ENCODE data around the gene CEMIP2.
A peak's percentile ranks its signal among the peaks of the same experiment; 100 is the strongest.

The CEMIP2 gene

GRCh38 chr9:71637926-71638325, 130.4 kb downstream of the CEMIP2 start:
- no peaks in the 10 kb centered on the region for H3K79me2 ChIP-seq
- H3K9me3 ChIP-seq (ENCODE audit: control insufficient read depth, low read length), result no peaks in the 10 kb centered on the region
- H3K27me3 ChIP-seq (ENCODE audit: control insufficient read depth, insufficient read depth, low read length), result no peaks in the 10 kb centered on the region
- no peaks in the 10 kb centered on the region for H3K36me3 ChIP-seq (ENCODE audit: control insufficient read depth, insufficient read depth, low read length)
- no peak overlapping the region for H2AFZ ChIP-seq
- no peak overlapping the region for H3K9ac ChIP-seq
- H3K4me3 ChIP-seq (ENCODE audit: low read depth, low read length), result no peak overlapping the region
- H3K4me2 ChIP-seq (ENCODE audit: low read length), result no peak overlapping the region
- H3K27ac ChIP-seq, result peak overlapping the region; percentile 80
- H3K4me1 ChIP-seq, result peaks cover 6% of the 10 kb centered on the region
- no peak for TF ChIP-seq CTCF (IDR thresholded peaks at IDR 0.05)

- Histone ChIP-seq H3K36me3 (ENCODE audit: control insufficient read depth, insufficient read depth, low read length) (no peaks in the 10 kb centered on the region), H3K4me2 (ENCODE audit: low read length) (no peak overlapping the region), H3K9ac (no peak overlapping the region), H3K27me3 (ENCODE audit: control insufficient read depth, insufficient read depth, low read length) (no peaks in the 10 kb centered on the region), H3K27ac (peak overlapping the region; percentile 80), H3K9me3 (ENCODE audit: control insufficient read depth, low read length) (no peaks in the 10 kb centered on the region), H3K4me3 (ENCODE audit: low read depth, low read length) (no peak overlapping the region), H3K79me2 (no peaks in the 10 kb centered on the region), H2AFZ (peak overlapping the region; percentile 50), H3K4me1 (peaks cover 6% of the 10 kb centered on the region)
- no peak for TF ChIP-seq CTCF (IDR thresholded peaks at IDR 0.05)
Observed at GRCh38 chr9:71637375-71637774, 130.9 kb downstream of the CEMIP2 start.

DNA sequence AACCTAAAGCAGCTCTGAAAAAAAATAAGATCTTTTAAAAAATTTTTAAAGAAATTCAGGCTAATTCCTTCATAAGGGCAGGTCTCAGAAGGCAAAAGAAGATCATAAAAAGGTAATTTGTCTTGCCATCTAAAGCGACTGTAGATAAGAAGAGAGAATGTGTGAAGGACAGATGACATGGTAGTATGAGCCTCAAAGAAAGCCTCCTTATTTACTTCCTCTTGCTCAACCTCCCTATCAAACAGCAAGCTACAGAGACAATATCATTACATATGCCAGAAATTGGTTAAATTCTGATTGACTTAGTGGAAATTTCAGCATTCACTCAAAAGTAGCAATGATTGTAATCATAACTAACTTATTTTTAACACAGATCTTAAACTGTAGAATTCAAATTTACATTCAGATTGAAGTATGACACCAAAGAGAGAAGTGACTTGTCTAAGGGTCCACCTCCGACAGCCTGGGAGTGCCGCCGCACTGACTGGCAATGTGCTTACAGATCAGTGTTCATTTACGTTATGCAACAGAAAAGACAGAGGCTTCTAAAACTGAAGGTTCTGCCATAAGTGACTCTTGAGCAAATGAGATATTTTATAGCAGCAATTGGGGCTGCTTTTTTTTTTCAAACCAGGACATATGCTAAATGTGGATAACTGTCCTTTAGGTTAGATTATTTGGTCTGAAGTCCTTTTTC, 132.0 kb downstream of the CEMIP2 start:
- no peaks in the 10 kb centered on the region for H3K79me2 ChIP-seq
- no peak overlapping the region for H3K4me2 ChIP-seq (ENCODE audit: low read length)
- no peak for TF ChIP-seq CTCF (IDR thresholded peaks at IDR 0.05)
- H3K9me3 ChIP-seq (ENCODE audit: control insufficient read depth, low read length), result no peaks in the 10 kb centered on the region
- H3K4me1 ChIP-seq, result peaks cover 6% of the 10 kb centered on the region
- no peak overlapping the region for H3K4me3 ChIP-seq (ENCODE audit: low read depth, low read length)
- no peaks in the 10 kb centered on the region for H3K36me3 ChIP-seq (ENCODE audit: control insufficient read depth, insufficient read depth, low read length)
- no peak overlapping the region for H3K27ac ChIP-seq
- no peak overlapping the region for H3K9ac ChIP-seq
- peak overlapping the region; percentile 41 for H2AFZ ChIP-seq
- no peaks in the 10 kb centered on the region for H3K27me3 ChIP-seq (ENCODE audit: control insufficient read depth, insufficient read depth, low read length)

- Histone ChIP-seq H3K27ac (no peak overlapping the region), H3K36me3 (ENCODE audit: control insufficient read depth, insufficient read depth, low read length) (no peaks in the 10 kb centered on the region), H3K4me2 (ENCODE audit: low read length) (no peak overlapping the region), H3K9ac (no peak overlapping the region), H3K4me1 (peaks cover 6% of the 10 kb centered on the region), H3K4me3 (ENCODE audit: low read depth, low read length) (no peak overlapping the region), H3K9me3 (ENCODE audit: control insufficient read depth, low read length) (no peaks in the 10 kb centered on the region), H2AFZ (no peak overlapping the region), H3K27me3 (ENCODE audit: control insufficient read depth, insufficient read depth, low read length) (no peaks in the 10 kb centered on the region), H3K79me2 (no peaks in the 10 kb centered on the region)
- no peak for TF ChIP-seq CTCF (IDR thresholded peaks at IDR 0.05)
Observed at GRCh38 chr9:71634752-71635151, 133.6 kb downstream of the CEMIP2 start.

All from parathyroid adenoma (tissue), 2 donors.